Transverse colon (tissue), 4 donors: Measurements from ENCODE around the gene TEC. TPM values are rescaled to one million over a fixed set of nuclear protein-coding genes. Genes with fewer than 3 reads are reported as not detected.

Experiments used
- DNase-seq: peaks from one replicate; pipeline ENCODE4 v3.0.0-alpha.2; 2019
- H3K27ac ChIP-seq, 4 donors: fragments of 200-600 bp; sonication (generic); 2 replicates each; pipeline ENCODE4 v1.5.1; 2016 to 2018; ENCODE audit warnings: inconsistent platforms in 4 of 4
- H3K27me3 ChIP-seq: fragments of 200-600 bp; sonication (generic); 2 replicates; pipeline ENCODE4 v1.5.1; 2017; ENCODE audit warnings: inconsistent platforms
- H3K36me3 ChIP-seq, 4 donors: fragments of 200-600 bp; sonication (generic); 2 replicates each; pipeline ENCODE4 v1.5.1; 2017 to 2019; ENCODE audit warnings: inconsistent platforms in 4 of 4
- H3K4me1 ChIP-seq, 4 donors: fragments of 200-600 bp; sonication (generic); 2 replicates each; pipeline ENCODE4 v1.5.1; 2017 to 2020; ENCODE audit warnings: inconsistent platforms in 4 of 4
- H3K4me3 ChIP-seq, 4 donors: fragments of 200-600 bp; sonication (generic); 1 replicate in 1 of 4; 2 replicates in 3 of 4; pipeline versions ENCODE4 v1.5.1 to v1.6.1; 2017 to 2019; ENCODE audit warnings: inconsistent platforms in 4 of 4
- H3K9me3 ChIP-seq, 2 donors: fragments of 200-600 bp; sonication (generic); 2 replicates each; pipeline ENCODE4 v1.5.1; 2017 to 2019; ENCODE audit warnings: inconsistent platforms in 2 of 2
- CTCF ChIP-seq, 5 experiments: fragments of 200-600 bp in 3 of 5; fragments of 450-650 bp in 2 of 5; sonication (generic) in 3 of 5; IDR thresholded peaks; 1 replicate in 2 of 5; 2 replicates in 3 of 5; pipeline ENCODE4 v1.5.1; 2016 to 2017; ENCODE audit warnings: antibody characterized with exemption in 5 of 5, inconsistent platforms in 3 of 5, mild to moderate bottlenecking in 2 of 5, moderate library complexity in 1 of 5
- EP300 ChIP-seq: sonication (generic); formaldehyde crosslinking; IDR thresholded peaks from one replicate; pipeline ENCODE4 v1.6.1; 2017; ENCODE audit warnings: antibody characterized with exemption, low read depth
- POLR2A ChIP-seq: fragments of 450-650 bp; IDR thresholded peaks from one replicate; pipeline ENCODE4 v1.6.1; 2016; ENCODE audit warnings: antibody characterized with exemption, mild to moderate bottlenecking, moderate library complexity
- POLR2AphosphoS5 ChIP-seq, 3 donors: sonication (generic); formaldehyde crosslinking; IDR thresholded peaks; one replicate each; pipeline ENCODE4 v1.6.1; 2016; ENCODE audit warnings: antibody characterized with exemption in 3 of 3
- WGBS, 2 donors: methylation state at CpG; one replicate each; pipeline ENCODE4 v1.1.5; 2018; ENCODE audit warnings: low coverage in 1 of 2; 5-methylcytosine and 5-hydroxymethylcytosine counted together
- in situ Hi-C, 4 donors: fragments of 200-750 bp; cut with MboI; loops; one replicate each; pipeline versions ENCODE4 v1.15.0 to v1.15.1; 2017; ENCODE audit warnings: low sequenced_read_pairs in 3 of 4, low pct_ligation_motif_present in 1 of 4, low pct_unique_long_range_greater_than_20kb in 1 of 4
- intact Hi-C: fragments of 100-400 bp; cut with DNase I; formaldehyde crosslinking; loops from one replicate; pipeline ENCODE4 v1.15.1; 2023; ENCODE audit warnings: low total_unique reads
- total RNA-seq, 4 donors: library from RNA; depleted of rRNA; stranded (reverse); fragments of >200 nt; gene quantifications; one replicate each; pipeline ENCODE4 v1.1.0, GENCODE V29; 2016

Gene TEC
- total RNA-seq, 4 donors from 2014 or later = 1.2 to 5.1 (median 3.3) TPM

- WGBS, 2 donors = 78% methylated on average over 1 of the region's 1 CpG; no CpG with 5 or more reads in 1 of the 2 donors
Observed at GRCh38 chr4:48191758-48192157, 77.9 kb downstream of the TEC start.

GRCh38 chr4:48190839-48191238 lies 78.8 kb downstream of the TEC start:
- no peaks in the 10 kb centered on the region for H3K9me3 ChIP-seq
- TF ChIP-seq CTCF (IDR thresholded peaks at IDR 0.05) (no peak), EP300 (no peak), POLR2AphosphoS5 (IDR thresholded peaks at IDR 0.05) (no peak), POLR2A (no peak)

More at GRCh38 chr4:48191758-48192157, 77.9 kb downstream of the TEC start:
- in situ Hi-C loops = no loop called here
- H3K36me3 ChIP-seq = no peaks in the 10 kb centered on the region
- no peak overlapping the region for H3K4me3 ChIP-seq
- no peak for DNase-seq
- H3K9me3 ChIP-seq = no peaks in the 10 kb centered on the region
- no peaks in the 10 kb centered on the region for H3K27me3 ChIP-seq
- TF ChIP-seq POLR2A (no peak), CTCF (IDR thresholded peaks at IDR 0.05) (no peak), POLR2AphosphoS5 (IDR thresholded peaks at IDR 0.05) (no peak), EP300 (no peak)
- H3K4me1 ChIP-seq = peaks cover 0 to 6% (median 0%) of the 10 kb centered on the region in 4 donors
- intact Hi-C loops = no loop called here
- H3K27ac ChIP-seq = no peak overlapping the region

GRCh38 chr4:48189731-48190130 lies 79.9 kb downstream of the TEC start:
- in situ Hi-C loops = no loop called here

More at GRCh38 chr4:48190839-48191238, 78.8 kb downstream of the TEC start:
- in situ Hi-C loops (no loop called here), intact Hi-C loops (no loop called here)
- Histone ChIP-seq H3K27ac (no peak overlapping the region), H3K36me3 (no peaks in the 10 kb centered on the region), H3K4me1 (peaks cover 0 to 6% (median 0%) of the 10 kb centered on the region in 4 donors), H3K27me3 (no peaks in the 10 kb centered on the region), H3K4me3 (no peak overlapping the region)
- DNase-seq = no peak

GRCh38 chr4:48188390-48188789 lies 81.2 kb downstream of the TEC start:
- in situ Hi-C loops (no loop called here), intact Hi-C loops (no loop called here)
- no peak overlapping the region for H3K4me3 ChIP-seq
- DNase-seq = no peak
- no peaks in the 10 kb centered on the region for H3K4me1 ChIP-seq
- no peaks in the 10 kb centered on the region for H3K27me3 ChIP-seq
- no peaks in the 10 kb centered on the region for H3K36me3 ChIP-seq
- TF ChIP-seq CTCF (IDR thresholded peaks at IDR 0.05) (no peak), POLR2A (no peak), POLR2AphosphoS5 (IDR thresholded peaks at IDR 0.05) (no peak), EP300 (no peak)
- H3K27ac ChIP-seq = no peak overlapping the region
- H3K9me3 ChIP-seq = no peaks in the 10 kb centered on the region
- 92 to 96% methylated on average over 2 of the region's 2 CpGs for WGBS, 2 donors

More at GRCh38 chr4:48189731-48190130, 79.9 kb downstream of the TEC start:
- no peaks in the 10 kb centered on the region for H3K36me3 ChIP-seq
- H3K9me3 ChIP-seq = no peaks in the 10 kb centered on the region
- TF ChIP-seq EP300 (no peak), POLR2AphosphoS5 (IDR thresholded peaks at IDR 0.05) (no peak), CTCF (IDR thresholded peaks at IDR 0.05) (no peak), POLR2A (no peak)
- 41 to 84% methylated on average over 2 of the region's 2 CpGs for WGBS, 2 donors
- no peak overlapping the region for H3K4me3 ChIP-seq
- DNase-seq = no peak
- no peaks in the 10 kb centered on the region for H3K4me1 ChIP-seq
- H3K27ac ChIP-seq = no peak overlapping the region
- H3K27me3 ChIP-seq = no peaks in the 10 kb centered on the region
- intact Hi-C loops = no loop called here
